Heart left ventricle (tissue), 16 donors: ENCODE measurements around the gene THOC6. TPM values are rescaled to one million over a fixed set of nuclear protein-coding genes. Genes with fewer than 3 reads are reported as not detected.
A peak's percentile ranks its signal among the peaks of the same experiment; 100 is the strongest.

Source experiments
- ATAC-seq, 4 donors: fragments of 200-7000 bp; cut with Tn5 transposase; one replicate each; pipeline ENCODE4 v1.9.1; 2020 to 2022; ENCODE audit warnings: moderate library complexity in 4 of 4, mild to moderate bottlenecking in 3 of 4, moderate number of reproducible peaks in 1 of 4
- DNase-seq, 5 donors: peaks; one replicate each; pipeline ENCODE4 v3.0.0-alpha.2; 2020
- H3K27ac ChIP-seq, 12 donors: fragments of 200-600 bp; sonication (generic) in 4 of 12; one replicate each; pipeline versions ENCODE4 v1.5.0 to v1.8.0; 2016 to 2022; ENCODE audit warnings: mild to moderate bottlenecking in 2 of 12
- H3K27me3 ChIP-seq, 9 donors: fragments of 200-600 bp; sonication (generic) in 2 of 9; one replicate each; pipeline versions ENCODE4 v1.5.1 to v1.8.0; 2016 to 2022; ENCODE audit warnings: mild to moderate bottlenecking in 3 of 9
- H3K36me3 ChIP-seq, 9 donors: fragments of 200-600 bp; sonication (generic) in 2 of 9; one replicate each; pipeline versions ENCODE4 v1.5.0 to v1.8.0; 2018 to 2022; ENCODE audit warnings: mild to moderate bottlenecking in 2 of 9
- H3K4me1 ChIP-seq, 12 donors: fragments of 200-600 bp; sonication (generic) in 4 of 12; one replicate each; pipeline versions ENCODE4 v1.5.0 to v1.8.0; 2016 to 2022; ENCODE audit warnings: mild to moderate bottlenecking in 3 of 12
- H3K4me3 ChIP-seq, 12 donors: fragments of 200-600 bp; sonication (generic) in 4 of 12; one replicate each; pipeline versions ENCODE4 v1.5.0 to v1.8.0; 2017 to 2022; ENCODE audit warnings: mild to moderate bottlenecking in 9 of 12, moderate library complexity in 4 of 12
- H3K9me3 ChIP-seq, 12 donors: fragments of 200-600 bp; sonication (generic) in 4 of 12; one replicate each; pipeline versions ENCODE4 v1.5.0 to v1.8.0; 2016 to 2022; ENCODE audit warnings: mild to moderate bottlenecking in 1 of 12
- CTCF ChIP-seq, 12 donors: fragments of 200-600 bp; sonication (generic) in 4 of 12; IDR thresholded peaks; one replicate each; pipeline versions ENCODE4 v1.5.0 to v1.8.0; 2018 to 2022; ENCODE audit warnings: antibody characterized with exemption in 12 of 12, mild to moderate bottlenecking in 5 of 12
- POLR2A ChIP-seq, 2 donors: fragments of 450-650 bp; IDR thresholded peaks; one replicate each; pipeline ENCODE4 v1.6.1; 2017; ENCODE audit warnings: antibody characterized with exemption in 2 of 2, mild to moderate bottlenecking in 2 of 2, moderate library complexity in 2 of 2
- WGBS, 4 donors: extraction: QIAGEN DNeasy Blood & Tissue Kit in 2 of 4; methylation state at CpG; one replicate each; pipeline versions ENCODE4 v1.1.5 to v1.1.7; 2013 to 2018; 5-methylcytosine and 5-hydroxymethylcytosine counted together
- intact Hi-C, 10 donors: fragments of 100-400 bp; cut with DNase I; formaldehyde crosslinking; loops; one replicate each; pipeline versions ENCODE4 v1.11.1 to v1.14.2; 2022
- polyA plus RNA-seq, 2 donors: library from polyadenylated mRNA; stranded (reverse); fragments of 200-250 nt; gene quantifications; one replicate each; pipeline ENCODE4 v1.2.3, GENCODE V29; 2013
- total RNA-seq, 9 donors: library from RNA; depleted of rRNA in 2 of 9; stranded (reverse); fragments of >200 nt in 2 of 9; fragmentation: NEBNext Ultra II Directional in 3 of 9; extraction: Animal tissue kit (Norgen Biotek cat#: 25700) in 3 of 9; gene quantifications; one replicate each; pipeline versions ENCODE4 v1.1.0 to v1.2.4, GENCODE V29; 2016 to 2023
- donor health status: ischemic (EF 13 %, LVEDD 7.1; RV severe dilation, severe dysfunction).
- donor health status: healthy with polysubstance abuse.
- donor health status: DM: no; HTN: yes; CAD: no.
- donor health status: DM: no; HTN: no; CAD: no.
- donor health status: ischemic (EF 25% LVEDD 6.9; RV normal size, moderate dysfunction).
- donor health status: ischemic (EF 25% LVEDD 5.7; RV mildly dilated, moderate dysfunction).
- donor health status: healthy.
- donor health status: DM: yes; HTN: yes; CAD: no.
- donor health status: ischemic (EF 35%, LVEDD 5.7; RV mildly dilated, moderate dysfunction).
- donor health status: nonischemic (EF 11% LVEDD 7.7; RV severe dilation, severe dysfunction).
- donor health status: DM: yes; HTN: yes; CAD: no.
- donor health status: PGD.
- donor health status: ischemic (EF 29% LVEDD 5.4; RV normal size, mild dysfunction).
- donor health status: nonischemic (EF 23%, LVEDD 6.1; RV moderate dilation, normal function).

THOC6 gene
- total and polyA plus RNA-seq, 11 donors, result 6.9 to 23.0 (median 10.3) TPM

- 4 to 15% (median 6%) methylated on average over 32 to 91 of the region's 91 CpGs for WGBS, 4 donors
- H3K9me3 ChIP-seq, result no peaks in the 10 kb centered on the region
- TF ChIP-seq CTCF (IDR thresholded peaks at IDR 0.05) (peak in 1 of 12 donors; percentile 7), POLR2A (IDR thresholded peaks at IDR 0.05) (peak; percentile 65 to 98)
- intact Hi-C loops, result loop anchor here in 1 of 10 donors (2.0 to 5.0 kb wide), 2 partner anchors 54 to 68 kb away; partner anchors contain the start of gene FLYWCH1
- H3K27ac ChIP-seq, result peak within 1 kb of the TSS; percentile 63 to 95 (median 85)
- ATAC-seq (peak; percentile 59 to 96 (median 94)), DNase-seq (peak; percentile 90 to 96 (median 93))
- peaks cover 0 to 2% (median 0%) of the 10 kb centered on the region in 9 donors for H3K36me3 ChIP-seq
- peaks cover 0 to 12% (median 4%) of the 10 kb centered on the region in 9 donors for H3K27me3 ChIP-seq
- H3K4me1 ChIP-seq, result peaks cover 0 to 37% (median 28%) of the 10 kb centered on the region in 12 donors
- H3K4me3 ChIP-seq, result peak within 1 kb of the TSS; percentile 58 to 93 (median 78)
Observed at GRCh38 chr16:2980227-2981176, 43.3 kb upstream of the THOC6 start, which contains the start of gene PKMYT1. PKMYT1 (minus strand) TSS chr16:2980446; CDS start chr16:2979657, 789 bp downstream.

GRCh38 chr16:2981177-2981898 is 42.5 kb upstream of the THOC6 start:
- ATAC-seq (no peak), DNase-seq (peak in 1 of 5 donors; percentile 42)
- no peaks in the 10 kb centered on the region for H3K36me3 ChIP-seq
- intact Hi-C loops, result loop anchor here in 1 of 10 donors (2.0 to 5.0 kb wide), 2 partner anchors 55 to 69 kb away; partner anchors contain the start of gene FLYWCH1
- WGBS, 4 donors, result 48 to 53% (median 50%) methylated on average over 33 of the region's 33 CpGs
- H3K4me3 ChIP-seq, result peak overlapping the region in 10 of 12 donors; percentile 58 to 91 (median 78)
- peaks cover 0 to 44% (median 31%) of the 10 kb centered on the region in 12 donors for H3K4me1 ChIP-seq
- TF ChIP-seq POLR2A (IDR thresholded peaks at IDR 0.05), result no peak
- TF ChIP-seq CTCF (IDR thresholded peaks at IDR 0.05), result no peak
- H3K27ac ChIP-seq, result no peak overlapping the region
- H3K9me3 ChIP-seq, result no peaks in the 10 kb centered on the region
- peaks cover 0 to 12% (median 4%) of the 10 kb centered on the region in 9 donors for H3K27me3 ChIP-seq

GRCh38 chr16:2981899-2982250 is 42.0 kb upstream of the THOC6 start:
- intact Hi-C loops, result loop anchor here in 1 of 10 donors (2.0 to 5.0 kb wide), 2 partner anchors 55 to 70 kb away; partner anchors contain the start of gene FLYWCH1
- no peak for ATAC-seq
- no peak for TF ChIP-seq CTCF (IDR thresholded peaks at IDR 0.05)
- no peak for TF ChIP-seq POLR2A (IDR thresholded peaks at IDR 0.05)
- peaks cover 0 to 12% (median 4%) of the 10 kb centered on the region in 9 donors for H3K27me3 ChIP-seq
- 65 to 79% (median 75%) methylated on average over 4 of the region's 4 CpGs for WGBS, 4 donors
- H3K4me1 ChIP-seq, result peaks cover 0 to 47% (median 31%) of the 10 kb centered on the region in 12 donors
- DNase-seq, result no peak
- H3K9me3 ChIP-seq, result no peaks in the 10 kb centered on the region
- no peak overlapping the region for H3K4me3 ChIP-seq
- H3K36me3 ChIP-seq, result no peaks in the 10 kb centered on the region
- no peak overlapping the region for H3K27ac ChIP-seq
